GM21529 (cell line): ENCODE results near the gene ADAMTS2.

Experiments used
- ATAC-seq: cut with Tn5 transposase; IDR thresholded peaks from one replicate; pipeline ENCODE4 v1.9.1; 2021; ENCODE audit not compliant: unreplicated experiment

The ADAMTS2 gene

DNA sequence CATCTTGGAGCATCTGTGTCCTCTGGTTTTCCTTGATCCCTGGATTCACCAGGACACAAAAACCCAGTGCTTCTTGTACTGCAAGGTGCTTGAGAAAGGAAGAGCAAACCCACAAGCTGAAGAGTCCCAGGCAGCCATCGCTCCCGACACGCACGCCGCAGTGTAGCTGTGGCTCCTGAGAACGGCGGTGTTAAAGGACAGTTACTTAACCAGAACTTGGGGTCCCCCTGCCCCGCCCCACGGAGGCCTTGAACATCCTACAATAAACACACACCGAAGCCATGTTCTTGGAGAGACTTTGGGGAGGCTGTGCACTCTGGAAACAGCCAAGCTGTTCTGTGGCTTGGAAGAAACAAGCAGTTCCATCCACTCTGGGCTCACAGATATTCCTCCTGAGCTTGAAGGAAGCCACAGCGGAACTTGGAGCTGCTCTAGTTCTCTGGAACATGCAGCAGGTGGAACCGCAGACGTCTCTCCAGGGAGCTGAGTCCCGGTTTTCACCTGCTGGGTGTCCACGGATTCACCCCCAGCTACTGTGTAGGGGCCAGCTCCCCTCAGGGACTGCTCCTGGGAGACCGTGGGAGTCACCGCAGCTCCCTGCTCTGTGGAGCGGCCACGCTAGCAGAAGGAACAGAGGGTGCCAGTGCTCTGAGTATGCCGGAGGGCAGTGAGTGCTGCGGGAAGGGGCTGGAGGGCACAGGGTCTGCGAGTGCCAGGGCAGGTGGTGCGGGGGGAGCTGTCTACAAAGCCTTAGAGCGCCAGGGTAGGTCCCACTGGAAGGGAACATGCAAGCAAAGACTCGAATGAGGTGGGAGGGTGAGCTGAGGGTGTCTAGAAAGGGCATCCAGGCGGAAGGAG is 107.3 kb downstream of the ADAMTS2 start:
- ATAC-seq: no peak

DNA sequence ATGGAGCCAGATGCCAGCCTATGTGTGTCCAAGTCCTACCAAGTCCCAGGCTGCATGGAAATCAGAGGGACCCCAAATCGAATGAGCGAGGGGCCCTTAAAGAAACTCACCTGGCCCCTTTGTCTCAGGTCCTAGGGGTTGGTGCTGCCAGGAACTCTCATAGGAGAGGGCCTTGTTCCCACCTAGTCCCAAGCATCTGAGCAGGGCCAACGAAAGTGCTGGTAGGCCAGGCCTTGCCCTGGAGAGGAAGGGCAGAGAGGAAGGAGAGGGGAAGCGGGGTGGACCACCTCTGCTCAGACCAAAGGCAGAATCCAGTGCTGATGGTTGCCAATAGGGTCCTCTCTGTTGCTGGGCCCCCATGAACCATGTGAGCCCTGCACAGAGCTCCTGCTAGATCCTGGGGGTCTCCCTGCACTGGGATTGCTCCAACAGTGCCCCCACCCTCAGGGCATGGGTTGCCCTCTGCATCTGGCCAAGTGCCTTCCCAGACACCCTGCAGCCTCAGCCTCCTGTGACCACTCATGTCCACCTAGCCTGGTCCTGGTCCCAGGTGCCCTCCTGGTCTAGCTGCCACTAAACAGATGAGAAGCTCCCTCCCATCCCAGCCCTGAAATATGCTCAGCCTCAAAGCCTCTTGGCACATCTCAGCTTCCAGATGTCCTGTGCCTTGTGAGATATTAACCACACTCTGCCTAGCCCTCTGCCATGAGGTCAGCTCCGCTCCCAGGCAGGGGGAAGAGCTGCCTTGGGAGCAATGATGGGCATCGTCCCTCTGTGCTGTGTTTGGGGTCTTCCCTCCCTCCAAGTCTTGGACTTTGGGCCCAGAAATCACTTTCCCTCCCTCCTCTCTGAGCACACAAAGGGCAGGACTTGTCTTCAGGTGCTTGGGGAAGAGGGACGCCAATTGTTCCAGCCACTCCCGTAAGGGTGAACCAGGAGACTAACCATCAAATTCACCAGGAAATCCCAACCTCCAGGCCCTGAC is 109.6 kb downstream of the ADAMTS2 start:
- ATAC-seq: no peak

DNA sequence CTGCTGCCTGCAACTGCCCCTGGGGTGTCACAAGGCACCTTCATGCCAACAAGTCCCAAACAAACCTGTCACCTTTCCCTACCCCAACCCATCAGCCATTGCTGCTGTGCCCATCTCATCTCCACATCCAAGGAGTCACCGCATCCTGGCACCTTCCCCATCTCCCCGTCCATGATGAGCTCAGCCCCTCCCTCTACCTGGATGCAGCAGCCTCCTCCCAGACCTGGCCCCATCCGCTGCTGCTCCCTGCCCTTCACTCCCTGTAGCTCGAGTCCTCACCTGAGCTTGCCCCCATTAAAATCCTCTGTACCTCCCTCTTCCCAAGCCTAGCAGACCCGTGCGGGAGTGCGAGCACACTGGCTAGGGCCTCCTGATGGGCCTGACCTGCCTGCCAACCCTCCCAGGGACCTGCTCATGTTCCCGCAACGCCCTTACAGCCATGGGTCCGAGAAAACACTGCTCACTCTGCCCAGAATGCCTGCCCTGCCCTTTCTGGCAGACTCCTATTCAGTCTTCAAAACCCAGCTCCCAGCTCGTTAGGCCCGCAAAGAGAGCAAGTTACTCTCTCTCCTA is 110.6 kb downstream of the ADAMTS2 start:
- ATAC-seq: no peak

DNA sequence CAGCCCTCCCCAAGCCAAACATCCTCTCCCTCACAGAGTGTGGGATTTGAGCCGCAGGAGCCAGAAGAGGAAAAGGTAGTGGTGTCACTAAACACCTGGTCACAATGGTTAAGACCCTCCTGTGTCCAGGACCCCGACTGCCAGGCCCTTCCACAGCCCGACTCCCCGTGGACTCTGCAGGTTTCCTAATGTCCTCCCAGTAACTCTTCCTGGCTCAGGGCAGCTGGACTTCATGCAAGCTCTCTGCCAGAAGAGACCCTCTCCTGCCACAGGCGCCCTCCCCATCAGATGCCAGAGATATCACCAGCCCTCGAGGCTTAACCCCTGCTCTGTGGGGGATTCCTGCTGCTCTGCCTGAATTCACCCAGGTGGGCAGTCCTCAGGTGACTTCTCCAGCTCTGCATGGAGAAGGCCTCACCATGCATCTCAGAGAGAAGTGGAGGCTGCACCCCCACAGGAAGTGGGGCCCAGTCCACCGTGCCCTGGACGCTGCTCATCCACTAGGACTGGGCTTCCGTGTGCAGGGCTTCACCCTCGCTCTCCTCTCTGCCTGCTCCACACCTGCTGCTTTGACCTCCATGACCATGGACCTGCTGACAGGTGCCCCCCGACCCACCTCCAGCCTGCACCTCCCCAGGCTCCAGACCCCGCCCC is 111.2 kb downstream of the ADAMTS2 start:
- ATAC-seq: no peak

DNA sequence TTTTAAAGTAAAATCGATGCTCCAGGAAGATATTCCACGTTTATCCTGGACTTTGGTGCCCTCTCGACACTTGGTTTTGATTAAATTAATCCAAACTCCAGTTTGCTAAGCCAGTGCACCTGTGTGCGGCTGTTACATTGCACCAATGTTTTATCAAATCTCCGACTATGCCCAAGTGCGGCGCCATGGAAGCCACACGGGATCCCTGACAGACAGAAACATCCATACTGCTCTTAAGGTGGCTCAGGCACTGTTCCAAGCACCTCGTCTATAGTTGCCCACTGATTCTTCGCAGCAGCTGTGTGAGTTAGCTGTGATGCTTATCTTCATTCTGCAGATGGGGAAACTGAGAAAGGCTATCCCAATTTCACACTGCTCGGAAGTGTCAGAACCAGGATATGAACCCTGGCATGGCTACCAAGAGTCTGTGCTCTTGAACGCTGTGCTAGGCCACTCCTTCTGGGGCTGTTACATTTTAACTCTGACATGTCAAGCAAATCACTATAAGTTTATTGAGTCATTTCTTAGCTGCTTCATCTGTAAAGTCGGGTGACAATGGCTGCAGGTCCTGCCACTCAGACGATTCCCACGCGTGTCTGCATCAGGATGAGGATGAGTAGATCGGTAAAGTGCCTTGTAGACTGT is 113.0 kb downstream of the ADAMTS2 start:
- no peak for ATAC-seq

DNA sequence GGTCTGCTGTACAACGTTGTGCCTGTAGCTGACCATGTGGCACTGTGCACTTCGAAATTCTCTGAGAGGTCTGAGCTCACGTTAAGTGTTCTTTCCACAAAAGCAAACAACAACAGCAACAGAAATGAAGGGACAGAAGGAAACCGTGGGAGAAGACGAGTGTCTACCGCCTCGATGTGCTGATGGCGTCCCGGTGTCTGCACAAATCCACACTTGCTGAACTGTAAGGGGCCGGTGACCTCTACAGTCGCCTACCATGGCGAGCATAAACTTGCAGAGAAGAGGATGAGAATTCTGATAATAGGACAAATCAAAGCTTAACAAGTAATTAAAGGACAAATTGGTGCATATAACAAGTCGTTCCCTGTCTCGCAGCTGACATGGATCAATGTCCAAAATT is 114.0 kb downstream of the ADAMTS2 start:
- ATAC-seq: no peak

DNA sequence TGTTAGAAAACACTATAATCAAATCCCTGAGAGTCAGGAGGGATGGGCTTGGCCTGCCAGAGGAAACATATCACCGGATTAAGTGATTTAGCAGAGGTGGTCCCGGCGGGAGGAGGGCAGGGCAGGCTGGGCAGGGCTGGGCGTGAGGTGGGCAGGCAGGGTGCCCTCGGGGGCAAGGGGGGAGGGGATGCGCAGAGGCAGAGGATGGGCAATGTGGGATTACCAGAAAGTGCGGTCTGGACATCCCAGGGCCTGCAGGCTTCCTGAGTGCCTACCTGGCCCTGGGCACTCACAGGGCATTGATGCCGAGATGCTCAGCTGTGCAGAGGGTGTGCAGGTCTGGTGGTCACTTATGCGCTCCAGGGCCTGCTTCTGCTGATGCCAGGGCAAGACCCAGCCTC is 115.2 kb downstream of the ADAMTS2 start:
- ATAC-seq: no peak

DNA sequence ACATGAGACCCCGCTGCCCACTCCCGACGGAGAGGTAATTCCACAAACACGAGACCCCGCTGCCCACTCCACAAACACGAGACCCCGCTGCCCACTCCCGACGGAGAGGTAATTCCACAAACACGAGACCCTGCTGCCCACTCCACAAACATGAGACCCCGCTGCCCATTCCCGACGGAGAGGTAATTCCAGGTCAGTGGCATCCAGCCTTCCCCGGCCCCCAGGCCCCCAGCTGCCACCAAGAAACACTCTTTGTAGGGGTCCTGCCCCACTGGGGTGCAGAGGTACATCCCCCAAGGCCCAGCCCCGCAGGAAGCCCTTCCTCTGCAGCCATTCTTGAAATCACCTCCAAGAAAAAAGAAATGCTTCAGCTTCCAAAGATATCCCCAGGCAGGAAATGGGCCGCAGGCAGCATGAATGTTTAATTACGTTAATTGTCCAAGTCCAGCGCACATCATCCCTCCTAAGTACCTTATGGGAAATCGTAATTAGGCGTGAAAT is 115.9 kb downstream of the ADAMTS2 start:
- no peak for ATAC-seq

DNA sequence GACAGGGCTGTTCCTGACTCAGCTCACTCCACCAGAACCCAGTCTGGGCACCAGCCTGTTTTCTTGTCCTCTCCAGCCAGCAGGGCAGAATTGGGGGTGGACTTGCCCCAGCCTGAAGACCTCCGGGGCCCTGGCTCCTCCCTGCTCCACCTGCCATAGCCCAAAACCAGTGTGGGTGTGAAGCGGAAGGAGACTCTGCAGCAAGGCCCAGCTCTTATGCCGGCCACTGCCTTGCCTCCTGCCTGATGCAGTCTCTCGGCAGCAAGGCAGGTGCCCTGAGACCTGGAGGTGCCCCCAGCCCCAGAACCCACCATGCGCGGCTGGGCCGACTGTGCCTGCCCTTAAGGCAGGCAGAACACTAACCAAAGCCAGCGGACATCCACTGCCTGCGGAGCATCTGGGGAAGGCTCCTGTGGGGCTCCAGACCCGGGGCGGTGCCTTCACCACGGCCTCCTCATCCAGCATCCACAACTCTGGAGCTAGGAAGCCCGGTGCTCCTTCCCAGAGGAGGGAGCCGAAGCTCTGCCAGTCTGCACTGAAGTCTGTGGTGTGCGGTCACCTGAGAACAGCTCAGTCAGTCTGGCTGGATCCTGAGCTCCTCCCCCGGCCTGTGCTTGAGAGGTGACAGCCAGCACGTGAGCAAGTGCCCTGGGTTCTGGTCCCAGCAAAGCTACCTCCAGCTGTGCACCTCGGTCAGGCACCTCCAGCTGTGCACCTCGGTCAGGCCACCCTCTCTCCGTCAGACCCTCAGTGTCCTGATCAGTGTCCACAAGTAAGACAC is 116.7 kb downstream of the ADAMTS2 start:
- no peak for ATAC-seq

DNA sequence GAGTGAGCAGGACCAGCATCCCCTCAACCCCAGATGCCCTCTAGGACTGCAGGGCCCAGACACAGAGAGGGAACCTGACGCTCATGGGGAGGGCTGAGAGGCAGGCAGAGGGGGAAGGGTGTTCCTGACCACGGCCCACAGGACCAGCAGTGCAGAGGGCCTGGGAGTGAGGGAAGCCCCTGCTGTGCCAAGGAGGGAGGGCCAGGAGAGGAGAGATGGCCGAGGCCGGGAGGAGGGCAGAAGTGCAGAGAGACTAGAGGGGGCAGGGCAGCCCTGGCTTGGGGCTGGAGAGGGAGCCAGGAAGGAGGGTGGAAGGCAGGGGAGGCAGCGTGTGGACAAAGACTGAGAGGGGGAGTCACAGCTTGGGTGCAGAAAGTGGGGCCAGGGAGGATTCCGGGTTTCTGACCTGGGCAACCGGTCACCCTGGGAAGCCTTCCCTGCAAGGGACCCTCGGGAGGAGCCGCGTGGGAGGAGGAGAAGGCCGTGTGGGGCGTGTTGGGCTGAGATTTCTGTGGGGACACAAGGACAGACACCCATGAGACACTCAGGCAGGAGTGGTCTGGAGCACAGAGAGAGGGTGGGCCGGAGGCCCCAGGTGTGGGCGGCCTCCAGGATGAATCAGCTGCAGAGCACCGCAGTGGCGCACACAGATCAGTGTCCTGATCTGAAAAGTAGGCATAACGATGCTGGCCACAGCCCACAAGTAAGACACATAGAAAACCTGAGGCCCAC is 117.5 kb downstream of the ADAMTS2 start:
- no peak for ATAC-seq

DNA sequence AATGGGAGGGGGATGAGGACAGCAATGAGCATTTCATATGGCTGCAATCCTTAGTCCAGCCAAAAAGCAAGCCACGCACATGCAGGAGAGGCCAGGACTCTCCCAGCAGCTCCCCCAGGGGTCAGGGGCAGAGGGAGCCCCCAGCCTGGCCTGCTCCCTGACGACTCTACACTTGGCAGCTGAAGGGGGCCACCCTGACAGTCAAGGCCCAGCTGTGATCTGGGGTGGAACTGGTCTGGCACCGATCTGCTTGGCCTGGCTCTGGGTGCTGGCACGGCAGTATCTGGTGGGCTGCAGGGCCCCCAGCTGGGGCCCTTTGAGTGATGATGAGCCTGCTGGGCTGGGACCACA is 118.1 kb downstream of the ADAMTS2 start:
- no peak for ATAC-seq

DNA sequence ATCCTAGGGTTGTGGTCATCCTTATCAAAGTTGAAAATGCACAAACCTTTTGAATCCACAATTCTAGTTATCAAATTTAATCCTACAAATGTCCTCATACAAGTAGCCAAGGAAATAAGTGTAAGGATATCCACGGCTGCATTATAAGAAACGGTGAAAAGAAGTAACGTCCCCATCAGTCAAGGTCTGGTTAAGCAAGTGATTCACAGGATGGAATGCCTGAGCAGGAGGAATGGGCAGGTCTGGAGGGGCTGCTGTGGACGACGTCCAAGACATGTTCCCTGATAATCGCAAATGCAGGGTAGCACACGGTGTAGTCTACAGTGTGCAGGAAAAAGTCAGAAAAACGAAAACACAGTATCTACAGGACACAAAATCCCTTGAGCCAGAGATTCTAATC is 118.6 kb downstream of the ADAMTS2 start:
- no peak for ATAC-seq

DNA sequence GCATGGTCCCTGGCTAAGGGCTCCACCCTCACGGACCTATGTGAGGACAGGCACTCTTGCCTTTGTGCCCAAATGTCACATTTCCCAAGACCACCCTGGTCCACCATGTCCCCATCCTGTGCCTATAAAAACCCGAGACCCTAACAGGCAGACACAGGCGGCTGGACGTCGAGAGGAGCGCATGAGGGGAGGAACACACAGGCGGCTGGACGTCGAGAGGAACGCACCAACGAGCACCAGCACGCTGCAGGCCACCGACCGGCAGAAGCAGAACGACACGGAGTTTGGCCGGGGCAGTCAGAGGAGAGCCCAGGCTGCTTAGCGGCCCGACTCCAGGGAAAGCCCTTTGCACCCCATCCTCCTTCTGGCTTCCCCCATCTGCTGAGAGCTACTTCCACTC is 119.9 kb downstream of the ADAMTS2 start:
- no peak for ATAC-seq

DNA sequence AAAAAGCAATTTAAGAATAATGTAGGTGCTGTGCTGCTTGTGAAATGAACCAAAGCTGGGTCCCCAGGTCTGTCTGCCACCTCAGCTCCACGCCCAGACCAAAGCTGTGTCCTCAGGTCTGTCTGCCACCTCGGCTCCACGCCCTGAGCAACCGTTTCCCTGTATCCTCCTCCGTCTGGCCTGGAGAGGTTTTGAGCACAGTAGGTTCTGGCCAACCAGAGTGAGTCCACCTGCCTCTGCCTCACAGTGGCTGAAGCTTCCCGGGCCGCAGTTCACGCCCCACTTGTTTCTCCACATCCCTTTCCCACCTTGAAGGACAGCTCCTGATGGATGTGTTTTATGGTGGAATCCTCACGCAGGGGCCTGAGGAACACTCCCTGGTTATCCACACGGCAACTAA is 120.5 kb downstream of the ADAMTS2 start:
- no peak for ATAC-seq

DNA sequence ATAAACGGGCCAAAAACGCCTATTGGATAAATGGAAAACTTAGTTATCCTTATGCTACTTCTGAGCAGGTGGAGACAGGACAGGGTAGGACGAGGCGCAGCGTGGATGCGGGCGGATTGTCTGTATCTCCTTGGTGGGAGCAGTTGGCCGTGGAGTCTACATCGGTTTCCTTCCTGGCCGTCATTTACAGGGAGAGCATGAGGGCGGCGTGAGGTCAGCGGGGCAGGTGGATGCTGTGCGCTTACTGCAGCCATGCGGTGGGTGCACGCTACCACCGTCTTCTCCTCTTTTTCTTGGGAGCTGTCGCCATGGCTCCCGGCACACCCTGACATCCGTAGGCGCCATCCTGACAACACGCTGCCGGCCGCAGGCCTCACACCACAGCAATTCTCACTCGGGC is 121.3 kb downstream of the ADAMTS2 start:
- ATAC-seq: no peak

DNA sequence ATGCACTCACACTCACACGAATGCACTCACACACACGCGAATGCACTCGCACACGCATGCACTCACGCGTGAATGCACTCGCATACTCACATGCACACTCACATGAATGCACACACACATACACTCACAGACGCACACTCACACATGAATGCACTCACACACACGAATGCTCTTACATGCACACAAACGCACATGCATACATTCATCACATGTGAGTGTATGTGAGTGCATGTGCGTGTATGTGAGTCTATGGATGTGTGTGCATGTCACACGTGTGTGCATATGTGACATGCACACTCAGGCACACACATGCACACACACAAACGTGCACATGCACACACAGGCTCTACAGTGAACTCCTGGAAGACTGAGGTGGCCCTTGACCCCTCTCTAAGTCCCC is 121.7 kb downstream of the ADAMTS2 start:
- no peak for ATAC-seq

DNA sequence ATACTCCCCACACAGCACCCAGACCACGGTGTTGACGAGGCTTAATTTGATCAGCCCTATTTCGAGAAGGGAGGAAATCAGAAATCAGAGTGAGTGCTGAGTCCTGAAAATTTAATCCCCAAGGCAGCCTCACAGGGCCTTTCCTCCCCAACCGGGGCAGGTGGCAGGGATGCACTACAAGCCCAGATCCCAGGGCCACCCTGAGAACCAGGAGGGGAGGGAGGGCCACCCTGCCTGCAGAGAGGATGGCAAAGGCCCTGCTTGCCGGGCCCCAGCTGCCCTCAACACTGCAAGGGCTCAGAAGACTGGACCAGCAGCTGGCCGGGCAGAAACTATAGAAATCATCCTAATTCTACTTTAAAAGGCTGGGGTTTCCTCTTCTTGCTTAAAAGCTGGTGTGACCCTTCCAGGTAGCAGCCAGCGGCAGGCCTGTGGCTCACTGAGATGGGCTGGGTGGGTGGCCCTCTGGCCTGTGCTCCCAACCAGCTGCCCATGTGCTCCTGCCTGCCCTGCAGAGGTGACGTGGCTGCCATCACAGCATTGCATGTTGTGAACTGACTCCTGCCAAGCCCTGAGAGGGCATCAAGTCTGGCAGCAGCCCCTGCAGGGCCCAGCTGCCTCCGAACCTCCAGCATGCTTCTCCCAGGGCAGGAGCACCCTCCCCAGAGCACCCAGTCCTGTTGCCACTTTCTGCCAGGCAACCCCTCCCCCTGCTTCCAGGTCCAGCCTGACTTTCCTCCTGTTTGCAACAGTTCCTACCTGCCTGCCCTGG is 122.8 kb downstream of the ADAMTS2 start:
- no peak for ATAC-seq

DNA sequence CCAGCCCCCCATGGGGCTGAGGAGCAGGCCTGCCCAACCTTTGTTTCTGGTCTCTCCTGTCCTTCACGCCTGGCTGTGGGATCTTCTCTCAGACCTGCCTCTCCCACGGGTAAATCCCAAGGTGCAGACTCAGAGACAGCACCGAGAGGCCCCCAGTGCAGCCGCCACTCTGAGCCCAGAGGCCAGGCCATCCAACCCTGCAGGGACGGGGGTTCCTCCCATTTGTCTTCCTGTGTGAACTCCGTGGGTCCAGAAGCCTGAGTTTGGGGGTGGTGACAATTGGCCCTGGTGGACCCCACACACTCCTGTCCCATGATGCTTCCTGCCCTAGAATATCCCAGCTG is 123.4 kb downstream of the ADAMTS2 start:
- no peak for ATAC-seq
